ENCODE results near the gene EHD2.

DNA sequence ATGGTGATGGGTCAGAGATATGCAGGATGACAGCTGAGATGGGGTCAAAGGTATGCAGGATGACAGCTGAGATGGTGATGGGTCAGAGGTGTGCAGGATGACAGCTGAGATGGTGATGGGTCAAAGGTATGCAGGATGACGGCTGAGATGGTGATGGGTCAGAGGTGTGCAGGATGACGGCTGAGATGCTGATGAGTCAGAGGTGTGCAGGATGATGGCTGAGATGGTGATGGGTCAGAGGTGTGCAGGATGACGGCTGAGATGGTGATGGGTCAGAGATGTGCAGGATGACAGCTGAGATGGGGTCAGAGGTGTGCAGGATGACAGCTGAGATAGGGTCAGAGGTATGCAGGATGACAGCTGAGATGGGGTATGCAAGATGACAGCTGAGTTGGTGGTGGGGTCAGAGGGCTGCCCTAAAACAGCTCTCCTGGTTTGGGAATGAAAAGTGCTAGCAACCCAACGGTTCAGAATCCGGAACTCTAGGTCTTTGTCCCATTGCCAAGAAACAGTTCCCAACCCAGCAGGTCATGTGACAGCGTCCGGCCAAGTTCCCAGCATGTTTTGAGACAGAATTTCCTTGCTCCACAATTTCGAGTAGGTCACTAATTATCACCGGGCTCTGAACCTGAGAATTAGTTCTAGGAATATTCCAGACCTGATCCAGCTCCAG, 68.5 kb downstream of the EHD2 start:
- TF ChIP-seq POLR2A (IDR thresholded peaks at IDR 0.05) (no peak), CTCF (IDR thresholded peaks at IDR 0.05) (no peak)
